SK-MEL-5 (cell line): ENCODE measurements around the gene CSRNP3. TPM values are rescaled to one million over a fixed set of nuclear protein-coding genes. Genes with fewer than 3 reads are reported as not detected.

ENCODE experiments used
- total RNA-seq: library from RNA; depleted of rRNA; stranded (reverse); fragments of >200 nt; shearing (Covaris generic); gene quantifications from 2 replicates; pipeline ENCODE4 v1.2.3, GENCODE V29; 2014; rRNA removed

Gene CSRNP3
- total RNA-seq, 1 experiment from 2014 or later, result 0.45 TPM

Other genes starting within 250 kb of the CSRNP3 start
- gene SCN2A, start 230.3 kb upstream of the CSRNP3 start, total RNA-seq, result 0.08 TPM in 1 of 2 replicates, not detected in the other